Measurements from ENCODE around the gene NCK2. TPM values are rescaled to one million over a fixed set of nuclear protein-coding genes. Genes with fewer than 3 reads are reported as not detected.

NCK2 gene
- total and polyA plus RNA-seq, 7 donors = 36.4 to 59.9 (median 52.0) TPM

- TF ChIP-seq EP300 (IDR thresholded peaks at IDR 0.05) (no peak), POLR2AphosphoS5 (IDR thresholded peaks at IDR 0.05) (no peak), POLR2A (IDR thresholded peaks at IDR 0.05) (no peak), CTCF (IDR thresholded peaks at IDR 0.05) (no peak)
- Histone ChIP-seq H3K9me3 (no peaks in the 10 kb centered on the region), H3K4me1 (peaks cover 0 to 39% (median 22%) of the 10 kb centered on the region in 4 donors), H3K4me3 (no peak overlapping the region), H3K27me3 (no peaks in the 10 kb centered on the region), H3K27ac (no peak overlapping the region), H3K36me3 (no peaks in the 10 kb centered on the region)
- intact Hi-C loops (cut with DNase I) = no loop called here
- WGBS, 2 donors = 94% methylated on average over 4 of the region's 4 CpGs
- no peak for DNase-seq
These were observed 125.3 kb downstream of the NCK2 start for GRCh38 chr2:105870062-105870461.

GRCh38 chr2:105870858-105871257, 126.1 kb downstream of the NCK2 start:
- no peaks in the 10 kb centered on the region for H3K36me3 ChIP-seq
- WGBS, 2 donors = 95 to 96% methylated on average over 11 of the region's 11 CpGs

GRCh38 chr2:105872142-105872728, 127.5 kb downstream of the NCK2 start:
- intact Hi-C loops (cut with DNase I) = no loop called here
- no peak overlapping the region for H3K4me3 ChIP-seq
- H3K27ac ChIP-seq = no peak overlapping the region
- DNase-seq = no peak
- H3K4me1 ChIP-seq = peaks cover 0 to 28% (median 12%) of the 10 kb centered on the region in 4 donors
- H3K27me3 ChIP-seq = no peaks in the 10 kb centered on the region
- H3K36me3 ChIP-seq = no peaks in the 10 kb centered on the region
- no peak for TF ChIP-seq POLR2A (IDR thresholded peaks at IDR 0.05)
- no peak for TF ChIP-seq CTCF (IDR thresholded peaks at IDR 0.05)
- TF ChIP-seq EP300 (IDR thresholded peaks at IDR 0.05) = no peak
- no peak for TF ChIP-seq POLR2AphosphoS5 (IDR thresholded peaks at IDR 0.05)
- H3K9me3 ChIP-seq = no peaks in the 10 kb centered on the region
- 82 to 90% methylated on average over 14 of the region's 14 CpGs for WGBS, 2 donors

More at GRCh38 chr2:105870858-105871257, 126.1 kb downstream of the NCK2 start:
- Histone ChIP-seq H3K9me3 (no peaks in the 10 kb centered on the region), H3K4me3 (no peak overlapping the region), H3K27ac (no peak overlapping the region), H3K4me1 (peaks cover 0 to 40% (median 22%) of the 10 kb centered on the region in 4 donors), H3K27me3 (no peaks in the 10 kb centered on the region)
- TF ChIP-seq EP300 (IDR thresholded peaks at IDR 0.05) (no peak), POLR2AphosphoS5 (IDR thresholded peaks at IDR 0.05) (no peak), CTCF (IDR thresholded peaks at IDR 0.05) (no peak), POLR2A (IDR thresholded peaks at IDR 0.05) (no peak)
- DNase-seq = no peak
- intact Hi-C loops (cut with DNase I) = no loop called here

- H3K27me3 ChIP-seq = no peaks in the 10 kb centered on the region
- no peak overlapping the region for H3K4me3 ChIP-seq
- intact Hi-C loops (cut with DNase I) = no loop called here
- 93 to 95% methylated on average over 7 of the region's 7 CpGs for WGBS, 2 donors
- no peak overlapping the region for H3K27ac ChIP-seq
- no peaks in the 10 kb centered on the region for H3K36me3 ChIP-seq
- no peaks in the 10 kb centered on the region for H3K9me3 ChIP-seq
- H3K4me1 ChIP-seq = peaks cover 0 to 22% (median 6%) of the 10 kb centered on the region in 4 donors
- TF ChIP-seq POLR2AphosphoS5 (IDR thresholded peaks at IDR 0.05) = no peak
- TF ChIP-seq CTCF (IDR thresholded peaks at IDR 0.05) = no peak
- no peak for TF ChIP-seq EP300 (IDR thresholded peaks at IDR 0.05)
- no peak for TF ChIP-seq POLR2A (IDR thresholded peaks at IDR 0.05)
- no peak for DNase-seq
These were observed 128.1 kb downstream of the NCK2 start for GRCh38 chr2:105872830-105873229.

DNA sequence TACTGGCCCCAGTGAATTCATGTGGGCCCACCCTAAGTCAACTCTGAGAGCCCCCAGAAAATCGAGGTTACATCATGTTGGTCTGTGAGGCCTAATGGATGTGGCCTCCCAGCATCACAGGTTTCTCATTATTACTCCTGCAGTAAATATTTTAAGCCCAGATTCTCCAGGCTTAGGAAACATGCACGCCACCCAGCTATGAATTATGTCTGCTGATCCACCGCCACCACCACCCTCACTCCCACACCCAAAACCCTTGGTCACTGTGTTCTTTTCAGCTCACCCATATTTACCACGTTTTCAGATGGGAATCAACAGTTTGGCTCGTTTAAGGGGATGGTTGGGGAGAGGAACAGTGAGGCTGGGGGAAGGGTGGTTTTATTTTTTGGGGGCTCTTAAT, 128.6 kb downstream of the NCK2 start:
- DNase-seq = no peak

More for the DNA sequence above, 128.6 kb downstream of the NCK2 start:
- Histone ChIP-seq H3K9me3 (no peaks in the 10 kb centered on the region), H3K4me1 (peaks cover 0 to 17% (median 3%) of the 10 kb centered on the region in 4 donors), H3K36me3 (no peaks in the 10 kb centered on the region), H3K27ac (no peak overlapping the region), H3K27me3 (no peaks in the 10 kb centered on the region), H3K4me3 (no peak overlapping the region)
- 79 to 82% methylated on average over 5 of the region's 5 CpGs for WGBS, 2 donors
- intact Hi-C loops (cut with DNase I) = no loop called here
- TF ChIP-seq POLR2A (IDR thresholded peaks at IDR 0.05) = no peak

All from sigmoid colon (tissue), 7 donors.